ENCODE measurements around the gene ZDHHC3. TPM values are rescaled to one million over a fixed set of nuclear protein-coding genes. Genes with fewer than 3 reads are reported as not detected.

ZDHHC3 gene
- total RNA-seq, 4 donors from 2014 or later: 77.2 to 127 (median 111) TPM

DNA sequence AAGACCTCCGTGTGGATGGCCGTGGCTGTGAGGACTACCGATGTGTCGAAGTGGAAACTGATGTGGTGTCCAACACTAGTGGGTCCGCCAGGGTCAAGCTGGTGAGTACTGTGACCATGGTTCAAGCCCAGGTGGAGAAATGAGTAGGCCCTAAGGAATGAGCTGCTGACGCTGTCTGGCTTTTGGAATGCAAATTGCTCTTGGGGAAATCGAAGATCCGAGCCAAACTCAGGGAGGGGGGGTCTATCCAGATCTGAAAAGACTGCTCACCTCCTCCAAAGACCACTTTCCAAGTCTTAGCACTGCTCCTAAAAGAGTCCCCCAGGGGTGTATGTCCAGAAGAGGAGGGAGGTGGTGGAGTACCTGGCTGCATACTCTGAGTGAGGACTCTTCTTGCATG is 13.2 kb upstream of the ZDHHC3 start:
- TF ChIP-seq, protein P1, sequence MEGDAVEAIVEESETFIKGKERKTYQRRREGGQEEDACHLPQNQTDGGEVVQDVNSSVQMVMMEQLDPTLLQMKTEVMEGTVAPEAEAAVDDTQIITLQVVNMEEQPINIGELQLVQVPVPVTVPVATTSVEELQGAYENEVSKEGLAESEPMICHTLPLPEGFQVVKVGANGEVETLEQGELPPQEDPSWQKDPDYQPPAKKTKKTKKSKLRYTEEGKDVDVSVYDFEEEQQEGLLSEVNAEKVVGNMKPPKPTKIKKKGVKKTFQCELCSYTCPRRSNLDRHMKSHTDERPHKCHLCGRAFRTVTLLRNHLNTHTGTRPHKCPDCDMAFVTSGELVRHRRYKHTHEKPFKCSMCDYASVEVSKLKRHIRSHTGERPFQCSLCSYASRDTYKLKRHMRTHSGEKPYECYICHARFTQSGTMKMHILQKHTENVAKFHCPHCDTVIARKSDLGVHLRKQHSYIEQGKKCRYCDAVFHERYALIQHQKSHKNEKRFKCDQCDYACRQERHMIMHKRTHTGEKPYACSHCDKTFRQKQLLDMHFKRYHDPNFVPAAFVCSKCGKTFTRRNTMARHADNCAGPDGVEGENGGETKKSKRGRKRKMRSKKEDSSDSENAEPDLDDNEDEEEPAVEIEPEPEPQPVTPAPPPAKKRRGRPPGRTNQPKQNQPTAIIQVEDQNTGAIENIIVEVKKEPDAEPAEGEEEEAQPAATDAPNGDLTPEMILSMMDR (IDR thresholded peaks at IDR 0.05; ENCODE audit: low read depth): no peak

DNA sequence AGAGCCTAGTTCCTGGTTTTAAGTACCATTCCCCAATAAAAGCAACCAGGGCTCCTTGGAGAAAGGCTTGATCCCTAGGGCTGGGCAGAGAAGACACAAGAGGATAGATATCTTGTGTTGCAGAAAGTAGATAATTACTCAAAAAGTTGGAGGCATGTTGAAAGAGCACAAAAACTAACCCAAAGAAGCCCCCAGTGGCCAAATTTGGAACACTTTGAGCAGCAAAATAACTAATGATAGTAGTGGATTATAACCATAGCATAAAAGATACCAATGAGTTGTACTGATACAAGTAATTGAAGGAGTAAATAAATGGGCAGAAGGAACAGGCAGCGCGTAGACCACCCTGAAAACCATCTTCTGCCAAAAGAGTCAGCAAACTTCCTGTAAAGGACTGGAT is 12.1 kb upstream of the ZDHHC3 start:
- TF ChIP-seq, protein P1 (IDR thresholded peaks at IDR 0.05; ENCODE audit: low read depth): no peak

DNA sequence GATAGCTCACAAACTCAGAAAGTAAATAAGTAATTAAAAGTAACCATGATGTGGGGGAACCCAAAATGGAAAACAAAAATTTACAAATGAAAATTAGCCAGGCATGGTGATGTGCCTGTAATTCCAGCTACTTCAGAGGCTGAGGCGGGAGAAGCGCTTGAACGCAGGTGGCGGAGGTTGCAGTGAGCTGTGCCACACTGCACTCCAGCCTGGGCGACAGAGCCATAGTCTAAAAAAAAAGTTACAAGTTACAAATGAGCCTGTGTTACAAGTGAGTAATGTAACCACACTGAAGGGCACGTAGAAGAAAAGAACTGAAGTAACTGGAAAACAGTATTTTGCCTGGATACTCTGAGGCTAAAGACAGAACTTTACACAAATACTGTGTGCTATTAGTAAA is 11.4 kb upstream of the ZDHHC3 start:
- TF ChIP-seq, protein P1 (IDR thresholded peaks at IDR 0.05; ENCODE audit: low read depth): no peak

DNA sequence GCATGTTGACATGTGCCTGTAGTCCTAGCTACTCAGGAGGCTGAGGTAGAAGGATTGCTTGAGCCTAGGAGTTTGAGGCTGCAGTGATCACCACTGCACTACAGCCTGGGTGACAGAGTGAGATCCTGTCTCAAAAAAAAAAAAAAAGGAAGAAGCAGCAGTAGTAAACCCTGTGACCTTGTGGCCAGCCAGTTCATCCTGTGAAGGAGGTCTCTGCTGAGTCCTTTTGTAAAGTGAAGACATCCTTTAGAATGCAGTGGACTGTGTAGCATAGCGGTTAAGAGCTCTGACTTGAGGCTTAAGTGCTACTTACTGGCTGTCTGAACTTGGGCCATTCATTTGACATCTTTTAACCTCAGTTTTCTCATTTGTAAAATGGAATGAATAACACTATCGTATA is 8.4 kb upstream of the ZDHHC3 start:
- TF ChIP-seq, protein P1 (IDR thresholded peaks at IDR 0.05; ENCODE audit: low read depth): no peak

DNA sequence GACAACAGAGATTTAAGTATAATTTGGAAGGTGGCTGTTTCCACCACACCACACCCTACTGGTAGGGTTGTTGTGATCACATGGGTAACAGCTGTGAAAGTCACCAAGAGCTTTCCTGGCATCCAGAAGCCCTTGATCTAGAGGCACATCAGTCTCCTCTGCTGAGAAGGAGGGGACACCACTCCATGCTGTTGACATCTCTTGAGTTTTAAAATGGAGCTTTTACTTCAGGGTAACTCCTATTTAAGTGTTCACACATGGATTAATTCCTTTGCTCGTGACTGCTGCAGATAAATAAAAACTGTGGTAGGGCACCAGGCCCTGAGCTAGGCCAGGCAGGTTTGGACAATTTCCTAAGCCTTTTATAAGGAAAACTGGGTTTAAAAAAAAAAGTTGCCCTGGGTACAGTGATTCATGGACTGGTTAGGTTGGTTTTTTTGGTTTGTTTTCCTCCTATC is 7.5 kb upstream of the ZDHHC3 start:
- TF ChIP-seq, protein P1 (IDR thresholded peaks at IDR 0.05; ENCODE audit: low read depth): no peak

DNA sequence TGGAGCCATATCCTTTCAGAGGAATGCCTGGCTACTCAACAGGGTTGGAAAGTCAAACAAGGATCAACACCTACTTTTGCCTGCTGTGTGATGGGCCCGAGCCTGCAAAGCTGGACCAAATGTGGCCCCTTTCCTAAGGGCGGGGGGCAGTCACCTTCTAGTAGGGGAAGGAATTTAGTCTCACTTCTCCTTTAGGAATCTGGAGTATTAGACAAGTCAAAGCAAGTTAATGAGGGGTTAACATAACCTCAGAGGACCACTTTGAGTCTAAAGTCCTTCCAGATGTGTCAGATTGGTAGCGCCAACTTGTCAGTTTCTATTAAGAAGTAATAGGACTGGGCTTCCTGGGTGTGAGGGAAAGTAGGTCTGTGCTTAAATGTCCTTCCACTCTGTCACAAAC is 6.8 kb upstream of the ZDHHC3 start:
- TF ChIP-seq, protein P1 (IDR thresholded peaks at IDR 0.05; ENCODE audit: low read depth): no peak

DNA sequence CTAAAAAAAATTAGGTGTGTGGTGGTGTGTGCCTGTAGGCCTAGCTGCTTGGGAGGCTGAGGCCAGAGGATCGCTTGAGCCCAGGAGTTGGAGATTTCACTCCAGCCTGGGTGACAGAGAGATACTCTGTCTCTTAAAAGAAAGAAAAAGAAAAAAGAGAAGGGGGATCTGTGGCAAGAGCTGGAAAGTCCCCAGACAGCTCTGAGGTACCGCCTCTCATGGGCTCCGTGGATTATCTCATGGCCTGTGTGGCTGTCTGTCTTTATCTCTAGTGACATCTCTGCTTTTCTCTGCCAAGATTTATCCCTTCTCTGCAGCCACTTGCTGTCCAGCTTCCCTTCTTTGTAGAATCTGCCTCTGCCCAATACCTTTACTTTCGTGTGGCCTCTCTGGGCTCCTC is 5.8 kb upstream of the ZDHHC3 start:
- TF ChIP-seq, protein P1 (IDR thresholded peaks at IDR 0.05; ENCODE audit: low read depth): no peak

Data from subcutaneous adipose tissue (tissue), 4 donors.